Activated CD8-positive, alpha-beta memory T cell treated with anti-CD3 and anti-CD28 coated beads, Interleukin-2, amount 50 U/mL, for 48 hours (primary cell): ENCODE data around the gene MID1.

ENCODE experiments used
- DNase-seq: peaks from one replicate; pipeline ENCODE4 v3.0.0-alpha.2; 2020

The MID1 gene

GRCh38 chrX:10483191-10483831, 137.1 kb downstream of the MID1 start:
- DNase-seq: no peak

- DNase-seq: no peak
Measured at GRCh38 chrX:10482708-10483107, 137.7 kb downstream of the MID1 start.

- no peak for DNase-seq
Measured at GRCh38 chrX:10482261-10482660, 138.1 kb downstream of the MID1 start.

GRCh38 chrX:10480861-10481260, 139.5 kb downstream of the MID1 start:
- DNase-seq: no peak

GRCh38 chrX:10479508-10479907, 140.9 kb downstream of the MID1 start:
- DNase-seq: no peak

- DNase-seq: no peak
Measured at GRCh38 chrX:10477525-10477924, 142.9 kb downstream of the MID1 start.

- no peak for DNase-seq
Measured at GRCh38 chrX:10474913-10475568, 145.3 kb downstream of the MID1 start.

GRCh38 chrX:10474510-10474909, 145.9 kb downstream of the MID1 start:
- DNase-seq: no peak

GRCh38 chrX:10471418-10471817, 149.0 kb downstream of the MID1 start:
- no peak for DNase-seq

GRCh38 chrX:10470009-10470408, 150.4 kb downstream of the MID1 start:
- DNase-seq: no peak

- no peak for DNase-seq
Measured at GRCh38 chrX:10467793-10468192, 152.6 kb downstream of the MID1 start.

GRCh38 chrX:10465254-10465653, 155.1 kb downstream of the MID1 start:
- no peak for DNase-seq

GRCh38 chrX:10457092-10457491, 163.3 kb downstream of the MID1 start:
- DNase-seq: no peak

- no peak for DNase-seq
Measured at GRCh38 chrX:10453945-10454344, 166.4 kb downstream of the MID1 start.

- no peak for DNase-seq
Measured at GRCh38 chrX:10450959-10451355, 169.4 kb downstream of the MID1 start.

GRCh38 chrX:10450229-10450958, 170.0 kb downstream of the MID1 start:
- no peak for DNase-seq

- no peak for DNase-seq
Measured at GRCh38 chrX:10447564-10448214, 172.7 kb downstream of the MID1 start.

- no peak for DNase-seq
Measured at GRCh38 chrX:10444204-10444603, 176.2 kb downstream of the MID1 start.

GRCh38 chrX:10441464-10441863, 178.9 kb downstream of the MID1 start:
- DNase-seq: no peak

- DNase-seq: no peak
Measured at GRCh38 chrX:10433296-10433965, 187.0 kb downstream of the MID1 start.

GRCh38 chrX:10429908-10430307, 190.5 kb downstream of the MID1 start:
- DNase-seq: no peak

GRCh38 chrX:10427249-10427648, 193.1 kb downstream of the MID1 start:
- no peak for DNase-seq

- no peak for DNase-seq
Measured at GRCh38 chrX:10423716-10424115, 196.7 kb downstream of the MID1 start.
